ENCODE measurements around the gene CYP4F22.
"Not testable (repeated sequence)": the region's sequence is repeated elsewhere in the genome, so short reads cannot be mapped to it uniquely, and the experiment has no call there.

The CYP4F22 gene

DNA sequence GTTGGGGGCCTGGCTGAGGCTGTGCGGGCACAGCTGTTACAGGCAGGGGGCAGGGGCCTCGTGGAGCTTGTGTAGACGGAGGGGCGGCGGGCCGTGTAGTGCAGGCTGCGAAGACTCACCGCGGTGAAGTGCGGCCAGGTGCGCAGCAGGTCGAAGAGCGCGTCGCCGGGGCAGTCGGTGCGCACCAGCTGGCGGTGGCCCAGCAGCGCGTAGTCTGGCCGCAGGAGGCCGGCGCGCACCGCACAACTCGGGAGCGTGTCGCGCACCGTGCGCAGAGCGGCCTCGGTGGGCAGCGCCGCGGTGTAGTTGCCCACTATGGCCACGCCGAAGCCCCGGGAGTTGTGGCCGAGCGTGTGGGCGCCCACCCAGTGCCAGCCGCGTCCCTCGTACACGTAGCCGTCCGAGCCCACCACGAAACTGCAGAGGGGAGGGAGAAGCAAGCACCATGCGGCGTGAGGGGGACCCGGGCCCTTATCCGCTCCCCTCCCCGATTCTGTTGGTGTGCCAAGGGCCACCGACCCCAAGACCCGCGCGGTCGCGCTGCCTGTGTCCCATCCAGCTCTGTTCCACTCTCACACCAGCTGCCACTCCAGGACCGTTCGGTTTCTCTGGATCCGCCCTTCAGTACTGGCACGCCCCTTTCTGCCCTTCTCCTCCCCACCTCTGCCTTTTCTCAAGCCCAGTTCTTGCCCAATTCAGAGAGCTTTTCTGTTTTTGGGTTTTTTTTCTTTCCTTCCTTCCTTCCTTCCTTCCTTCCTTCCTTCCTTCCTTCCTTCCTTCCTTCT is 38.6 kb upstream of the CYP4F22 start:
- TF ChIP-seq TAF1 (IDR thresholded peaks at IDR 0.05; ENCODE audit: low read depth, low read length) = no peak
- TF ChIP-seq PAX5 (IDR thresholded peaks at IDR 0.05; ENCODE audit: insufficient read depth, low read length, severe bottlenecking) = no peak
- TF ChIP-seq POLR2AphosphoS5 (IDR thresholded peaks at IDR 0.05; ENCODE audit: low read depth, low read length) = no peak
- no peak for TF ChIP-seq POLR2A (IDR thresholded peaks at IDR 0.05; ENCODE audit: low read depth, low read length)
- TF ChIP-seq SPI1 (IDR thresholded peaks at IDR 0.05; ENCODE audit: low read depth, low read length) = no peak
- TF ChIP-seq POU2F2 (IDR thresholded peaks at IDR 0.05; ENCODE audit: low read depth, low read length) = no peak
- FAIRE-seq (peak; percentile 87), DNase-seq (ENCODE audit: insufficient read length, low spot score) (no peak)

DNA sequence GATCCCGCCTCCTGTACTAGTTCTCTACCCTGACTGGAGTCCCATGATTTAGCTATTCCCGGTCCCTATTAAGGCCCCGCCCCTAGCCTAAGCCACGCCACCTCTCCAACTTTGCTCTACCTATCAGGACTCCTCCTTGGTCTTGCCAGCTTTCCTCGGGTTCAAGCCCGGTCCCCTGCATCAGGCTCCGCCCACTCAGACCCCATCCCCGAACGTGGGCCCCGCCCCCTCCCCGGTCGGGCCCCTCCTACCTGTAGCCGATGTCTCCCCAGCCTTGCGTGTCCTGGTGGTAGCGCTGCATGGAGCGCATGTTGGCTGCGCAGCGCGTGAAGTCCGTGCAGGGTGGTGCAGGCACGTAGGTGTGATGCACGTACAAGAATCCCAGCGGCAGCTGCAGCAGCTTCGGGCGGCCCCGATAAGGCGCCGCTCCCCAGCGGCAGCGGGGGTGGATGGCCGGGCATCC is 36.7 kb upstream of the CYP4F22 start:
- TF ChIP-seq TAF1 (IDR thresholded peaks at IDR 0.05; ENCODE audit: low read depth, low read length) (no peak), POLR2AphosphoS5 (IDR thresholded peaks at IDR 0.05; ENCODE audit: low read depth, low read length) (no peak), POLR2A (IDR thresholded peaks at IDR 0.05; ENCODE audit: low read depth, low read length) (no peak), POU2F2 (IDR thresholded peaks at IDR 0.05; ENCODE audit: low read depth, low read length) (no peak), SPI1 (IDR thresholded peaks at IDR 0.05; ENCODE audit: low read depth, low read length) (no peak), PAX5 (IDR thresholded peaks at IDR 0.05; ENCODE audit: insufficient read depth, low read length, severe bottlenecking) (no peak)
- DNase-seq (ENCODE audit: insufficient read length, low spot score) (no peak), FAIRE-seq (no peak)

DNA sequence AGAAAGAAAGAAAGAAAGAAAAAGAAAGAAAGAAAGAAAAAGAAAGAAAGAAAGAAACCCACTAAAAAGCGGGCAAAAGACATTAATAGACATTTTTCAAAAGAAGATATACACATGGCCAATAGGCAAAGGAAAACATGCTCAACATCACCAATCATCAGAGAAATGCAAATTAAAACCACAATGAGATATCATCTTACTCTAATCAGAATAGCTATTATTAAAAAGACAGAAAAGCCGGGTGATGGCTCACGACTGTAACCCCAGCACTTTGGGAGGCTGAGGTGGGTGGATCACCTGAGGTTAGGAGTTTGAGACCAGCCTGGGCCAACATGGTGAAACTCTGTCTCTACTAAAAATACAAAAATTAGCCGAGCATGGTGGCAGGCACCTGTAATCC is 34.5 kb upstream of the CYP4F22 start:
- FAIRE-seq = not testable (repeated sequence)

GRCh38 chr19:15475169-15475568 is 33.2 kb upstream of the CYP4F22 start:
- no peak for FAIRE-seq
- TF ChIP-seq TAF1 (IDR thresholded peaks at IDR 0.05; ENCODE audit: low read depth, low read length) (no peak), POU2F2 (IDR thresholded peaks at IDR 0.05; ENCODE audit: low read depth, low read length) (no peak), PAX5 (IDR thresholded peaks at IDR 0.05; ENCODE audit: insufficient read depth, low read length, severe bottlenecking) (no peak)
- DNase-seq (ENCODE audit: insufficient read length, low spot score) = no peak

More for the DNA sequence above, 34.5 kb upstream of the CYP4F22 start:
- DNase-seq (ENCODE audit: insufficient read length, low spot score) = not testable (repeated sequence)

GRCh38 chr19:15475611-15476010 is 32.7 kb upstream of the CYP4F22 start:
- FAIRE-seq (no peak), DNase-seq (ENCODE audit: insufficient read length, low spot score) (no peak)
- no peak for TF ChIP-seq TAF1 (IDR thresholded peaks at IDR 0.05; ENCODE audit: low read depth, low read length)
- TF ChIP-seq PAX5 (IDR thresholded peaks at IDR 0.05; ENCODE audit: insufficient read depth, low read length, severe bottlenecking) = no peak
- no peak for TF ChIP-seq POLR2A (IDR thresholded peaks at IDR 0.05; ENCODE audit: low read depth, low read length)
- TF ChIP-seq POU2F2 (IDR thresholded peaks at IDR 0.05; ENCODE audit: low read depth, low read length) = no peak
- TF ChIP-seq POLR2AphosphoS5 (IDR thresholded peaks at IDR 0.05; ENCODE audit: low read depth, low read length) = no peak
- TF ChIP-seq SPI1 (IDR thresholded peaks at IDR 0.05; ENCODE audit: low read depth, low read length) = no peak

DNA sequence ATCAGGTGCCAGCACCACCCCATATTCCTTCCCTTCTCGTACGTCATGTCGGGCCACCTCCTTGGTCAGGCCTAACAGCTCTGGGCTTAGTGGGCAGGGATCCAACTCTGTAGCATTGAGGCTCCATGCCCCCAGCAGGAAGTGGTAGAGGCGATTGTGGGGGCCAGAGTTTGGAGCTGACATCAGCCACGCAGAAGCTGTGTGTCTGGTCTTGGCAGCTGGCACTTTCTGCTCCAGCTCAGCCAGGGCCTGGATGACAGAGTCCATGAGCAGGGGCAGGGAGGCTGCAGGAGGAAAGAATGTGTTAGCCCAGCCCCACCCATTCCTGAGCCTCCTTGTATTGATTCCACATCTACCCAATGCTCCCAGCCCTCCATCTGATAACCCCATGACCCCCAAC is 32.0 kb upstream of the CYP4F22 start:
- no peak for DNase-seq (ENCODE audit: insufficient read length, low spot score)
- TF ChIP-seq POU2F2 (IDR thresholded peaks at IDR 0.05; ENCODE audit: low read depth, low read length) (no peak), TAF1 (IDR thresholded peaks at IDR 0.05; ENCODE audit: low read depth, low read length) (no peak), SPI1 (IDR thresholded peaks at IDR 0.05; ENCODE audit: low read depth, low read length) (no peak), POLR2AphosphoS5 (IDR thresholded peaks at IDR 0.05; ENCODE audit: low read depth, low read length) (no peak), PAX5 (IDR thresholded peaks at IDR 0.05; ENCODE audit: insufficient read depth, low read length, severe bottlenecking) (no peak), POLR2A (IDR thresholded peaks at IDR 0.05; ENCODE audit: low read depth, low read length) (no peak)
- no peak for FAIRE-seq

DNA sequence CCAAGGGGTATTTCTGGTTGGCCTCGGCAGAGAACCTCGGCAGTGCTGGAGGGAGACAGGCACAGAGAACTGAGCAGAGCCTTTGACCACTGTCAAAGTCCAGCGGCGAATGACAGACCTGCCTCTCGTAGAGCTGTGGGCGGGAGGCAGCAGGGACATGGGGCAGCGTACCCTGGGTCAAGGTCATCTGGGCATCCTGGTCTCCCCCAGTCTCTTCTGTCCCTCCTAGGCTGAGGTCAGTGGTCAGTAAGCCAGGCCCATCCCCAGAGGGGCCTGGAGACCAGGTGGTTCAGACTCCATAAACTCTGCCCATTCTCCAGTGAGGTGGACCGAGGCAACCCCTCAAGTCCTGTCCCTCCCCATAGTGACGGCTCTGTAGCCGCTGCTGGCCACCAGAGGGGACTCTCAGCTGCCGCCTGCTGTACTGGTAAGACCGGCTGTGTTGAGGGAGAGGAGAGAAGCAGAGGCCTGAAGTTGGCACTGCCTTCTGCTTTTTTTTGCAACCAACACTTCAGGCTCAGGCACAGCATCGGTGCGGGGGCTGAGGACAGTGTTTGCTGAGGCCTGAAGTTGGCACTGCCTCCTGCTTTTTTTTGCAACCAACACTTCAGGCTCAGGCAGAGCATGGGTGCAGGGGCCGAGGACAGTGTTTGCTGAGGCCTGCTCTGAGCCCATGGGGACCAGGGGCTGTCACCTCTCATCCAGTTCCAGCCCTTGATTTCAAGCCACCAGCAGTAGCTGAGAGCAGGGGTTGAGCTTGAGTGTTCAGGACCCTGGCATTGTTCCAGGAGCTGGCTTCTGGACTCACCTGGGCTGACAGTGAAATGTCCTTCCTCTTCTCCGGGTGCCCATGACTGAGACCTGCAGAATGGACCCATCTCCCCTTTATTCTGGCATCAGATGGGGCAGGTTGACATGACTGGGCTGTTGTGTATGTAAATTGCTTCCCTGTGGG is 28.7 kb upstream of the CYP4F22 start, which contains the start of gene PGLYRP2:
TSS of gene PGLYRP2 (minus strand) at position 111 of the 955 bp plus-strand sequence. CDS start 130 bp downstream, outside the sequence.
- DNase-seq (ENCODE audit: insufficient read length, low spot score) (no peak), FAIRE-seq (peak; percentile 5)
- TF ChIP-seq PAX5 (IDR thresholded peaks at IDR 0.05; ENCODE audit: insufficient read depth, low read length, severe bottlenecking) (no peak), POLR2A (IDR thresholded peaks at IDR 0.05; ENCODE audit: low read depth, low read length) (no peak), SPI1 (IDR thresholded peaks at IDR 0.05; ENCODE audit: low read depth, low read length) (no peak), POLR2AphosphoS5 (IDR thresholded peaks at IDR 0.05; ENCODE audit: low read depth, low read length) (no peak), TAF1 (IDR thresholded peaks at IDR 0.05; ENCODE audit: low read depth, low read length) (no peak), POU2F2 (IDR thresholded peaks at IDR 0.05; ENCODE audit: low read depth, low read length) (no peak)

DNA sequence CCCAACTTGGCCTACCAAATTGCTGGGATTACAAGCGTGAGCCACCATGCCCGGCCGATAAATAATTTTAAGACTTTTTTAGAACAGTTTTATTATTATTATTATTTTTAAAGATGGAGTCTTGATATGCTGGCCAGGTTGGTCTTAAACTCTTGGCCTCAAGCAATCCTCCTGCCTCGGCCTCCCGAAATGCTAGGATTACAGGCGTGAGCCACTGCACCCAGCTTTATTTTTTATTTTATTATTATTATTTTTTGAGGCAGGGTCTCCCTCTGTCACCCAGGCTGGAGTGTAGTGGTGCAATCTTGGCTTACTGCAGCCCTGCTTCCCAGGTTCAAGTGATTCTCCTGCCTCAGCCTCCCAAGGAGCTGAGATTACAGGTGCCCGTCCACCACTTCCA is 27.3 kb upstream of the CYP4F22 start:
- DNase-seq (ENCODE audit: insufficient read length, low spot score); FAIRE-seq: not testable (repeated sequence)

DNA sequence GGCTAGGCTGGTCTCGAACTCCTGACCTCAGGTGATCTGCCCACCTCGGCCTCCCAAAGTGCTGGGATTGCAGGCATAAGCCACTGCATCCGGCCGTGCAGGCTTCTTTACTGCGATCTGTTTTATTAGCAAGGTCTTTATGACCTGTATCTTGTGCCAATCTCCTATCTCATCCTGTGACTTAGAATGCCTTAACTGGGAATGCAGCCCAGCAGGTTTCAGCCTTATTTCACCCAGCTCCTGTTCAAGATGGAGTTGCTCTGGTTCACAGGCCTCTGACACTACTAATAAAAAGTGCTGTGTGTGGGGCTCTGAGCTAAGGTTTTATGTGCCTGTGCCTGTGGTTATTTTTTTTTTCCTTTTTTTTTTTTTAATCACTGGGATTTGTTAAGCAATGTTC is 22.6 kb upstream of the CYP4F22 start:
- not testable (repeated sequence) for FAIRE-seq; DNase-seq (ENCODE audit: insufficient read length, low spot score)

GRCh38 chr19:15487038-15487437 is 21.3 kb upstream of the CYP4F22 start:
- TF ChIP-seq POU2F2 (IDR thresholded peaks at IDR 0.05; ENCODE audit: low read depth, low read length) (no peak), TAF1 (IDR thresholded peaks at IDR 0.05; ENCODE audit: low read depth, low read length) (no peak), POLR2A (IDR thresholded peaks at IDR 0.05; ENCODE audit: low read depth, low read length) (no peak), POLR2AphosphoS5 (IDR thresholded peaks at IDR 0.05; ENCODE audit: low read depth, low read length) (no peak), SPI1 (IDR thresholded peaks at IDR 0.05; ENCODE audit: low read depth, low read length) (no peak), PAX5 (IDR thresholded peaks at IDR 0.05; ENCODE audit: insufficient read depth, low read length, severe bottlenecking) (no peak)
- FAIRE-seq = no peak
- no peak for DNase-seq (ENCODE audit: insufficient read length, low spot score)
